HG03469 (cell line): ENCODE data around the gene MTRR.
A peak's percentile ranks its signal among the peaks of the same experiment; 100 is the strongest.

Experiments
- ATAC-seq: cut with Tn5 transposase; IDR thresholded peaks from one replicate; pipeline ENCODE4 v1.9.1; 2021; ENCODE audit warnings: mild to moderate bottlenecking, moderate library complexity, moderate number of reproducible peaks; ENCODE audit not compliant: unreplicated experiment

Gene MTRR

GRCh38 chr5:7856855-7857254 lies 12.1 kb upstream of the MTRR start:
- no peak for ATAC-seq

GRCh38 chr5:7857361-7857760 lies 11.6 kb upstream of the MTRR start:
- ATAC-seq: no peak

- ATAC-seq: no peak
These were observed 10.9 kb upstream of the MTRR start for GRCh38 chr5:7857926-7858632.

- ATAC-seq: no peak
These were observed 2.8 kb upstream of the MTRR start for GRCh38 chr5:7866196-7866595.

- no peak for ATAC-seq
These were observed 1.7 kb upstream of the MTRR start for GRCh38 chr5:7867260-7867659.

- no peak for ATAC-seq
These were observed 548 bp upstream of the MTRR start for GRCh38 chr5:7868427-7868772.

- peak; percentile 4 for ATAC-seq
These were observed 657 bp downstream of the MTRR start for GRCh38 chr5:7869474-7870136.

- ATAC-seq: peak; percentile 20
These were observed 2.7 kb downstream of the MTRR start for GRCh38 chr5:7871653-7872052.

GRCh38 chr5:7872517-7873130 lies 3.7 kb downstream of the MTRR start:
- no peak for ATAC-seq

GRCh38 chr5:7873216-7873615 lies 4.3 kb downstream of the MTRR start:
- ATAC-seq: no peak

- ATAC-seq: no peak
These were observed 5.7 kb downstream of the MTRR start for GRCh38 chr5:7874639-7875038.

GRCh38 chr5:7875151-7875550 lies 6.2 kb downstream of the MTRR start:
- ATAC-seq: no peak

- ATAC-seq: peak; percentile 30
These were observed 7.9 kb downstream of the MTRR start for GRCh38 chr5:7876867-7877266.

GRCh38 chr5:7877851-7878250 lies 8.9 kb downstream of the MTRR start:
- ATAC-seq: no peak

GRCh38 chr5:7878381-7878873 lies 9.5 kb downstream of the MTRR start:
- peak; percentile 98 for ATAC-seq

- no peak for ATAC-seq
These were observed 12.1 kb downstream of the MTRR start for GRCh38 chr5:7881091-7881490.

- ATAC-seq: no peak
These were observed 12.9 kb downstream of the MTRR start for GRCh38 chr5:7881816-7882215.

GRCh38 chr5:7882926-7883325 lies 14.0 kb downstream of the MTRR start:
- ATAC-seq: no peak

- ATAC-seq: no peak
These were observed 15.7 kb downstream of the MTRR start for GRCh38 chr5:7884491-7885267.

GRCh38 chr5:7886849-7887475 lies 18.0 kb downstream of the MTRR start:
- ATAC-seq: no peak

GRCh38 chr5:7888901-7889300 lies 20.0 kb downstream of the MTRR start:
- no peak for ATAC-seq
